Stimulated activated CD8-positive, alpha-beta memory T cell treated with anti-CD3 and anti-CD28 coated beads, Interleukin-15, amount 100 ng/mL, for 24 hours (primary cell): ENCODE results near the gene PLD4.

Experiments
- DNase-seq: peaks from one replicate; pipeline ENCODE4 v3.0.0-alpha.2; 2020; ENCODE audit warnings: low read depth

Gene PLD4

DNA sequence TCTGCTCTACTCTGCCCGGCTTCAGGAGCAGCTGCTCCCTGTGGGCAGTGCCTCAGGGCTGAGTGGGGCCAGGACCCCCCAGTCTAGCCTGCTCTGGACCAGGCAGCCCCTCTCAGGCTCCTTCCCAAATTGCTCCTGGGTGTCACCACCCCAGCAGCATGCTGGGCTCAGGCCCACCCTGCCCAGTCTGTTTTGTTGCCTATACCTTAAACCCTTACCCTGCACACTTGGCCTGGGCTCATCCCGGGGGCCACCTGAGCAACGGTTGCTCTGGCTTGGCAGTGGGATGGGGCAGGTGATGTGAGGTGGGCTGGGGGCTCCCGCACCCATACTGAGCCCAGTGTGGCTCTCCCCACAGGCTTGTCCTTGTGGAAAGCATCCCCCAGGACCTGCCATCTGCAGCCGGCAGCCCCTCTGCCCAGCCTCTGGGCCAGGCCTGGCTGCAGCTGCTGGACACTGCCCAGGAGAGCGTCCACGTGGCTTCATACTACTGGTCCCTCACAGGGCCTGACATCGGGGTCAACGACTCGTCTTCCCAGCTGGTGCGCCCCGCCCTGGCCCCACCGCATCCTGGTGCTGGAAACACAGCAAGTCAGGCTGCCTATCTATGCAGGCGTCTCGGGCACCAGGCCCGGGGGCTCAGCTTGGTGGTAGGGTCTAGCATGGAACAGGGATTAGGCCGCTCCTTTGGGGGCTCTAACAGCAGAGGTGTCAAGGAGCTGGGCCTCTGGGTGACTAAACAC lies 3.9 kb downstream of the PLD4 start:
- no peak for DNase-seq

DNA sequence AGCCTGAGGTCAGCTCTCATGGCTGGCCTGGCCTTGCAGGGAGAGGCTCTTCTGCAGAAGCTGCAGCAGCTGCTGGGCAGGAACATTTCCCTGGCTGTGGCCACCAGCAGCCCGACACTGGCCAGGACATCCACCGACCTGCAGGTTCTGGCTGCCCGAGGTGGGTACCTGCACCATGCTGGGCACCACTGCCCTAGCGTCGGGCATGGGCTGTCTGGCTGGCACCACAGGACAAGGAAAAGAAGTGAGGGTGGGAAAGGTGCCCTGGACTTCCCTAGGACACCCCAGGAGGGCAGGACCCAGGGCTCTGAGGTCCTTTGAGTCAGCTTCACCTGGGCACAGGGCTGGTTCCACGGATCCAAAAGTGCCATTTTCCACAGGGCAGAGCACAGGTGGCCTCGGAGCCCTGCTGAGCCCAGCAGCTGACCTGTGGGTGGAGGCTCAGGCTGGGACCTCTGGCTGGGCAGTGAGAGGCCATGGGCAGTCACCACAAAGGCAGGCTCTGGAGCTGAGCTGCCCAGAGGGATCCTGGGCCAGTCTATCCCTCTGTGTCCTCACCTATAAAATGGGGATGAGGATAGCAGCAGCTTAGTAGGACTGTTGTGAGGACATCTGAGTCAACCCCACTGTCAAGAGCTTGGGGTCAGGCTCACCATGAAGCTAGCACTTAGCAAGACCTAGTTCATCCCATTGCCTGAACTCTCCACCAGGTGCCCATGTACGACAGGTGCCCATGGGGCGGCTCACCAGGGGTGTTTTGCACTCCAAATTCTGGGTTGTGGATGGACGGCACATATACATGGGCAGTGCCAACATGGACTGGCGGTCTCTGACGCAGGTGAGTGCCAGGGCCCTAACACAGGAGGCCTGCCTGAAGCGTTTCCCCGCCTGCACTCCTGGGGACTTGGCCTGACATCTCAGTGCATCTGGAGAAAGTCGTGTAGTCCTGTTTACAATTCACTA lies 4.9 kb downstream of the PLD4 start:
- no peak for DNase-seq

DNA sequence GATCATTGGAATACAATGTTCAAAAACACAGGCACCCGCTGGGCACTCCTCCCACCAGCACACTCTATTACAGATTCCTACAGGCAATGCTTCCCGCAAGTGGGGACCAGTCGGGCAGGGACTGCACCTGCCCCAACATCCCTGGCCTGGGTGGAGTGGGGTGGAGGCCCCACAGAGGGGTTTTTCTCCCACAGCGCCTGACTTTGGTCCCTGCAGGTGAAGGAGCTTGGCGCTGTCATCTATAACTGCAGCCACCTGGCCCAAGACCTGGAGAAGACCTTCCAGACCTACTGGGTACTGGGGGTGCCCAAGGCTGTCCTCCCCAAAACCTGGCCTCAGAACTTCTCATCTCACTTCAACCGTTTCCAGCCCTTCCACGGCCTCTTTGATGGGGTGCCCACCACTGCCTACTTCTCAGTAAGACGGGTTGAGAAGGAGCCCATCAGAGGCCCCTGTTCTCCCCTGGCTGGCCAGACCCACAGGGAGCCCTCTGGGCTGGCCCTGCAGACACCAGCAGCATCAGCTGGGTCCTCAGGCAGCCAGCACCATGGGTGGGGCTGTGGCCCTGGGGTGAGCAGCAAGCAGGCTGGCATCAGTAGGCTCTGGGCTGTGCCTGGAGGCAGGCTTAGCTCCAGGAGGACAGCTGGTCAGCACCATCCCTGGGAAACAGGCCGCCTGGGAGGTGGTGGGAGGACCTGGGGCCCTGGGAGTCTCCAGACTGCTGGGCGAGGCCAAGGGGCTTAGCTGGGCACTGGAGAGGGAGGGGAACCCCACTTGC lies 6.0 kb downstream of the PLD4 start:
- DNase-seq, result no peak

DNA sequence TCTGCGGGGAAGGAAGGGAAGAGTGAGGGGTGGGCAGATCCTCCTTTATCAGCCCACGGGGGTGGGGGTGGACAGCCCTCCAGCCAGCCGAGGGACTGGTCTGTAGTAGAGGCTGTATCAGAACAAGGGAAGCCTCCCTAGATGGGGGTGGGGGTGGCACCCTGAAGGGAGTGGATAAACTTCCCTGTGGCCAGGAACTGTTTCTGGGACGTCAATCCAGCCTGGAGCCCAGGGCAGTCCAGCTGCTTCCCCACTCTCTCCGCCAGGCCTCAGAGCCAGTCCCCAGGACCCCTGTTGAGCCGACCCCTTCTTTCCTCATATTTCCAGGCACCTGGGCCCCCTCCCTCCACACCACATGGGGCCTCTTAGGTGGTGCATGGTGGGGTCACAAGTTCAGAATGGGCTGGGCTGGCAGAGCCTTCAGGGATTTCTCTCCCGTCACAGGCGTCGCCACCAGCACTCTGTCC lies 6.7 kb downstream of the PLD4 start:
- DNase-seq, result no peak

DNA sequence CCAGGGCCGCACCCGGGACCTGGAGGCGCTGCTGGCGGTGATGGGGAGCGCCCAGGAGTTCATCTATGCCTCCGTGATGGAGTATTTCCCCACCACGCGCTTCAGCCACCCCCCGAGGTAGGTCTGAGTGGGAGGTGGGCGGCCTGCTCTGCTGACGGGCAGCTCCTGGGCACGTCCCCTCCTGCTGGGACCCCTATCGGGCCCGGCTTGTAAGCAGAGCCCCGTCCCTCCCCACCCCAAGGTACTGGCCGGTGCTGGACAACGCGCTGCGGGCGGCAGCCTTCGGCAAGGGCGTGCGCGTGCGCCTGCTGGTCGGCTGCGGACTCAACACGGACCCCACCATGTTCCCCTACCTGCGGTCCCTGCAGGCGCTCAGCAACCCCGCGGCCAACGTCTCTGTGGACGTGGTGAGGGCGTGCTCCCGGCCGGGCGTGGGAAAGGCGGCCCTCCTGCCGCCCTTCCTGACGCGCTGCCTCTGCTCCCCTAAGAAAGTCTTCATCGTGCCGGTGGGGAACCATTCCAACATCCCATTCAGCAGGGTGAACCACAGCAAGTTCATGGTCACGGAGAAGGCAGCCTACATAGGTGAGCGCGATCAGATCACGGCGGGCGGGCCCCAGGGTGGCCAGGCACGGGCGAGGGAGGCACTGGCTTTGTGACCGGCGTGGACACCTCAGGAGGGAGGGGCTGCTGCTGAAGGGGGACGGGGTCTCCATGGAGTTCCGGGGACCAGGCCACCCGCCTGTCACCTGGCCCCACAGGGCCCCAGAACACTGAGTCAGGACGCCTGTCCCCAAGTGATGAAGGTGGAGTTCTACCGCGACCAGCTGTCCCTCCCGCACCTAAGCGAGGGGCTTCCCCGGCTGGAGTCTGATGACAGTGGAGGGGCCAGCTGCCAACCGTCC lies 7.3 kb downstream of the PLD4 start:
- DNase-seq, result no peak

DNA sequence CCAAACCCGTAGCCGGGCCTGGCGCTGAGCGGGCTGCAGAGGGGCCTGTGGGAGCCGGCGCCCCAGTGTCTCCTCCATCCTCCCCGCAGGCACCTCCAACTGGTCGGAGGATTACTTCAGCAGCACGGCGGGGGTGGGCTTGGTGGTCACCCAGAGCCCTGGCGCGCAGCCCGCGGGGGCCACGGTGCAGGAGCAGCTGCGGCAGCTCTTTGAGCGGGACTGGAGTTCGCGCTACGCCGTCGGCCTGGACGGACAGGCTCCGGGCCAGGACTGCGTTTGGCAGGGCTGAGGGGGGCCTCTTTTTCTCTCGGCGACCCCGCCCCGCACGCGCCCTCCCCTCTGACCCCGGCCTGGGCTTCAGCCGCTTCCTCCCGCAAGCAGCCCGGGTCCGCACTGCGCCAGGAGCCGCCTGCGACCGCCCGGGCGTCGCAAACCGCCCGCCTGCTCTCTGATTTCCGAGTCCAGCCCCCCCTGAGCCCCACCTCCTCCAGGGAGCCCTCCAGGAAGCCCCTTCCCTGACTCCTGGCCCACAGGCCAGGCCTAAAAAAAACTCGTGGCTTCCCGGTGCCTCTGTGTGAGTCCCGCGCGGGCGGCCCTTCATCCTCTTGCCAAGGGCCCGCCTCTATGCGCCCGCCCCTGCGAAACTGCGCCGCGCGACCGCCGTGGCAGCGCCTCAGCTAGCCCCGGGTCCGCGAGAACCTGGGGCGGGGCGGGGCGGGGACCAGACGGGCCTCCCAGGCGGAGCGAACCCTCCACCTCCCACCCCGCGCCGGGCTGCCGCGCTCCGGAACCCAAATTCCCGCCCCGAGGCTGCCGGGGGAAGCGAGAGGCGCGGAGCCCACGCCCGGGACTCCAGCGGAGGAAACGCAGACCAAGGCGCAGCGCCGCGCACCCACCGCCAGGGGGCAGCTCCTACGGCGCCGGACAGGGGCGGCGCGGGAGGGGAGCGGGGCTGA lies 8.3 kb downstream of the PLD4 start:
- DNase-seq, result peak; percentile 85

DNA sequence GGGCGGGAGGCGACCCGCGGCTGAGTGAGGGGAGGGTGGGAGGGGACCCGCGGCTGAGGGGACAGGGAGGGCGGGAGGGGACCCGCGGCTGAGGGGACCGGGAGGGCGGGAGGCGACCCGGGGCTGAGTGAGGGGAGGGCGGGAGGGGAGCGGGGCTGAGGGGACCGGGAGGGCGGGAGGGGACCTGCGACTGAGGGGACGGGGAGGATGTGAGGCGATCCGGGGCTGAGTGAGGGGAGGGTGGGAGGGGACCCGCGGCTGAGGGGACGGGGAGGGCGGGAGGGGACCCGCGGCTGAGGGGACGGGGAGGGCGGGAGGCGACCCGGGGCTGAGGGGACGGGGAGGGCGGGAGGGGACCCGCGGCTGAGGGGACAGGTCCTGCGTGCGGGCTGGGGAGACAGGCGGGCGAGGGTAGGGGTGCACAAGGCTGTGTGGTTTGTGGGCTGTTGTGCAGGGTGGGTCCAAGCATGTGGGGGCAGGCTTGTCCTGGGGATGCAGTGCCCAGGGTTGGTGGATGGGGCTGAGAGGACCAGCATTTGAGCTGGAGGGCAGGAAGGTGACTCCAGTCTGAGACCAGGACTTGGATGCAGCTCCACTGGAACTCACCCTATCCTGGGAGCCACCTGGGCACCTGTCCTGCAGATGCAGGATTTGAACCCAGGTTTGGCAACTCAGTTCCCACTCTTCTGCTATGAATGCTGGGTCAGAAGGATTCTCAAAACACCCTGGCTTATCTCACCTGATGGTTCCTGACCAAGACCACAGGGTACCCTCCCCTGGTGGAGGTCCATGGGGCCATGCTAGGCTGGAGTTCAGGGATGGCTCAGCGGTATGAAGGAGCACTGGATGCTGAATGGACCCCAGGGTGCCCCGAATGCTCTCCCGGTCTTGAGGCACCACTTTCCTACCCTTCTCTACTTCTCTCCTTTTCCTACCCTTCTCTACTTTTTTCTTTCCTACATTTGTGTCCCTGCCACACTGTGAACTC lies 9.4 kb downstream of the PLD4 start:
- DNase-seq, result no peak

DNA sequence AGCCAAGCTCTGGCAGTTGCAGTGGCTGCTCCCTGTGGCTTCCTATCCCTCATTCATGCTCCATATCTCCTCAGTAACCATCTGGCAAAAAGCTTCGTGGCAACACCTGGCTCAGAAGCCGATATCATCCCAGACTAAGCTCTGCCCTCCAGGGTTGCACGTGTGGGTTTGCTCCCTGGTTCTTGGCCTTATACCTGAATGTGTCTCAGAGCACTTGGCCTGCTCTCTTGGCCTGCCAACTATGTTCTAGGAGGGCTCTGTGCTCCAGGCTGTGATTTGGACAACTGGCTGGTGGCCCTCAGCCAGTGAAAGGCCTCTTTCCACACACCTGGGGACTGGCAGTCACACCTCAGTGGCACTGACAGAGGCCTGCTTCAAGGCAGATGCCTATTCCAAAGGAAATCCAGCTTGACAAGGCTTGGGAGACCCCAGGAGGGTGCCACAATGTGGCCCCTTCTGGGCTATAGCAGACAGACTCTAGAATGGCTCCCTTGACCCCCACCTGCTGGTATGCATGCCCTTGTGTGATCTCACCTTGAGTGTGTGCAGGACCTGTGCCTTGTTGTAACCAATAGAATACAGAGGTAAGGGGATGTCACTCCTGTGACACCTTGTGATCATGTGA lies 10.5 kb downstream of the PLD4 start:
- DNase-seq, result no peak

DNA sequence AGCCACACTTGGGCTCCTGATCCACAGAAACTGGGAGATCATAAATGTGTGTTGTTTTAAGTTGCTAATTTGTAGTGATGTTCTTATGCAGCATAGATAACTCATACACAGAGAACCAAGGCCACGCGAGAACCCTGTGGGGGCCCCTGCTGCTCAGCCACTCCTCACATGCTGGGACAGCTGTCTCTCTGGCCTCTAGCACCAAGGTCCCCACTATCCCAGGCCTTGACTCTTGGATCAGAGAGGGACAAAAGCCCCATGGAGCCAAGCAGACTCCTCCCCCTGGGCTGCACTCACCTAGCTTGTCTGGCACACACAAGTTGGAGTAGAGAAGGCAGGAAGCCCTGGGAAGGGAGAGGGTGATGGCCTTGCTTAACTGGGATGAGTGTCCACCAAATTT lies 11.3 kb downstream of the PLD4 start:
- no peak for DNase-seq

DNA sequence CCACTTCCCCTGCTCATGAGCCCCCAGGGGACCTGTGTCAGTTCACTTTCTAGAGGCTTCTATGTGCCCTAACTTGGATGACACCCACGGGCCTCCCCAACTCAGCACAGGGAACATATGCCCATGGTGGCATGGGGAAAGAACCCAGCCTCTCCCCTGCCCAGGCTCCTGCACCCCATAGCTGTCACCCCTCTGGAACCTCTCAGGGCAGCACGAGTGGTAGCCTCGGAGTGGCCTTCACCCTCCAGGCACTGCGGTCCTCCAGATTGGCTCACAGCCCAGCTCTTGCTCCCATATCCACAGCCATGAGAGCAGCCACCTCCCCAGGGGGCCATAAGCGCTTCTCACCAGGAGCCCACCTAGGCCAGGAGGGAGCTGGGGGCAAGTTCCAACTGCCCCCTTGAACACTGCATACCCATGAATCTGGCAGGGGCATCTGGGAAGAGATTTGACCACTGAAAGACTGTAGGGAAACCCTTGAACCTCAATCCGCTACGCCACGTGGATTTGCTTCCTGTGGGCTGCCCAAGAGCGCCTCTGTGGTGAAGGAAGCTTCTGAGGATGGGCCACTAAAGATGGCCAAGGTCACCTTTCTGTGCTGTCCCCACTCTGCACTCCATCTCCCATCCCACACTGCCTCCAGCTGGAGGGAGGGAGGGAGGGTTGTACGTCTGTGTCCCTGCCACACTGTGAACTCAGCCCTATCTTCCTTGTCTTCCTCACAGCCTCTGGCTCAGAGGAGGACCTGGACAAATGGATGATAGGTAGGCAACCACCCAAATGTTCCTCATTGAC lies 11.9 kb downstream of the PLD4 start:
- DNase-seq, result no peak

DNA sequence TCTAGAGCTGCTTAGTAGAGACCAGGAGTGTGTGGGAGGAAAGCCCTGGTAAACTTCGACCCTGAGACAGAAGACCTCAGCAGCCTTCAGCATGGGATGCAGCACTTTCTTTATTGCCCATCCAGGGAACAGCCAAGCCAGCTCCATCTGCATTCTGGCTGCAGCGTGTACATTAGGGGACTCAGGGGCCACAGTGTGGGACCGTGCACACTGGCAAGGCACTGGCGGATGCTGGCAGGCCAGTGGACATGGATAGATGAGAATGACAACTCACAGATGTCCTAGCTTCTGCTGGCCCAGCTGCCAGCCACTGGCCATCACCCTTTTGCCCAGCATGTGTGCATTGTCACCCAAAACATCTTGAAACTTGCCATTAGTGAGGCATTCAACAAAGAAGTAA lies 12.5 kb downstream of the PLD4 start:
- no peak for DNase-seq

DNA sequence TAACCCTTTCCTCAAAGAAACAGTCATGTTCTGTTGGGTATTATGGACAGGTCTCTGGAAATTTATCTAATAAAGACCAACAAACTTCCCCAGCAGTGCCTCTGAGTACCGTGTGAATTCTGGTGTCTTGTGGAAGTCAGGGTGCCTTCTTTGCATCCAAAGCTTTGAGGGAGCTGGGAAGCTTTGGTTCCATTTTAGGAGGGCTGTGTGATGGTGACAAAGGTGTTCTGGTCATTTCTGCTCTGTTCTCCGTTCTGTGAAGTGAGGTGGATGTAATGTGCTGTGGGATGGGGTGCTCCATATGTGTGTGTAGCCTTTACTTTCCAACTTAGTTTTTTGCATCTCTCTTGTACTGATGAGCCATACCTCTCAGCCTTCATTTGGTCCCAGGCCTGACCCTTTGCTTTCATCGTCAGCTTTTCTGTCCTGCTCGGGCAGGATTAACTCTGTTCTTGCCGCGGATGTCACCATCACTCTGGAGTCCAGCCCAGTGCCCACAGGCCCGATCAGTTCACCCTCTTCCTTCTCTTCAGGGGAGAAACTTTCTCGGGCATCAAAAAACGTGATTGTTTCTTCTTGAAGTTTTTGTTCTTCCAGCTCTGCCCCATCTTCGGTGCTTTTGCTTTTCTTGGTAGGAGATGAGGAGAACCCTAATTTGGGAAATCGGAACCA lies 13.2 kb downstream of the PLD4 start:
- no peak for DNase-seq

DNA sequence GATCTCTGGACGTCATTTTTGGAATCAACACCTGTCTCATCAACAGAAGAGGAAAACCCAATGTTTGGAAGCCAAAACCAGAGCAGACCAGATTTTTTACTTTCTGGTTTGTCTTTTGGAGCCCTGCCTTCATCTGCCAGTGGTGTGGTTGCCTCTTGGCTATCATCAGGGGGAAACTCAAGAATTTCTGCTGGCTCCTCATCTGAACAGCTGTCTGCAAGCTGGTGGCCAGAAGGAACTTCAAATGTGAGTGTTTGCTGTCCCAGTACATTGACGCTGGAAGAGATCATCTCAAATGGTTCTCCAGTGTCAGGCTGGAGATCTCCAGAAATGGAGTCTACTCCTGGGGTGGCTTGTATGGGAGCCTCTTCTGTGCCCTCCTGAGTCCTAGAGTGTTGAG lies 13.8 kb downstream of the PLD4 start:
- no peak for DNase-seq

DNA sequence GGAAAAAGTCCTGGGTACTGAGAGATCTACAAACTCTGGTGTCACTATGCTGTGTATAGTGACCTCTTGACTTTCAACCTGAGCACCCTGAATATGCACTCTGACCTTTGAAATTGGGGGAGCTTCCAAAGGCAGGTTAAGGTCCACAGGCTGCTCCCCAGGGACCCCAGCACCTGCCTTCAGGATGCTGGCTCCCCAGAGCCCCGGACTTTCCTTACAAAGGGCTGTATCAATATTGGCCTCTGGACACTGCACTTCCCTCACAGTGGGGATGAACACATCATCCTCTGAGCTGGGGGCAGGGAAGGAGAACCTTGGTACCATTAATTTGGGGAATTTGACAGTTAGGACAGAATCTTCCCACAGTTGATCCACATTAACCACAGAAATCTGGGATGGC lies 14.3 kb downstream of the PLD4 start:
- no peak for DNase-seq

DNA sequence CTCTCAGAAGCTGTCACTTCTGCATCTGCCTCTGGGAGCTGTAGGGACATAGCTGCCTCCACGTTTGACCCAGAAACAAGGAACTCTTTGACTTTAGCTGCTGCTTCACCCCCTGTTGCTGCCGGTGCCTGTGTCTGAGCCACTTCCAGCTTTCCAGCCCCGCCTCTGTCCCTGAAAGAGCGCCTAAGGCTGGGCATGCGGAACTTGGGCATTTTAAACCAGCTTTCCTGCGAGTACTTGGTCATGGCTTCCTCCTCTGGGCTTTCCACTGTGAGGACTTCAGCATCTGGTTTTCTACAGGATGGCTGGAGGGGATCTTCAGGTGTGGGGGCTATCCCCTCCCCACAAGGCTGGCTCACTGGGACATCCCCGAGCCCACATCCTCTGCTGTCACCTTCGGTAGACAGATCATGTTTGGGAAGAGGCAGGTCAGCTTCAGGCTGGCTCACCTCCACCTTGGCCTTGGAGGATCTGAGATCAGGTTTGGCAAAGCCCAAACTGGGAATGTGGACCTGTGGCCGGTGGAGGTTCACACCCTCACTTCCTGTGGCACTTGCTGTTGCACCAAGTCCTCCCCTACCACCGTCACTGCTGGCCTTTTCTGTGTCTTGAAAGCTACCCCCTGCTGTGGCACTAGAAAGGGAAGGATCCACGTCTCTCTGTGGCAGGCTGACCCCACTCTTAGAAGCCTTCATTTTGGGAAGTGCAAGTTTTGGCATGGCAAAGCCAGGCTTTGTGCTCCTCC lies 15.2 kb downstream of the PLD4 start:
- no peak for DNase-seq

DNA sequence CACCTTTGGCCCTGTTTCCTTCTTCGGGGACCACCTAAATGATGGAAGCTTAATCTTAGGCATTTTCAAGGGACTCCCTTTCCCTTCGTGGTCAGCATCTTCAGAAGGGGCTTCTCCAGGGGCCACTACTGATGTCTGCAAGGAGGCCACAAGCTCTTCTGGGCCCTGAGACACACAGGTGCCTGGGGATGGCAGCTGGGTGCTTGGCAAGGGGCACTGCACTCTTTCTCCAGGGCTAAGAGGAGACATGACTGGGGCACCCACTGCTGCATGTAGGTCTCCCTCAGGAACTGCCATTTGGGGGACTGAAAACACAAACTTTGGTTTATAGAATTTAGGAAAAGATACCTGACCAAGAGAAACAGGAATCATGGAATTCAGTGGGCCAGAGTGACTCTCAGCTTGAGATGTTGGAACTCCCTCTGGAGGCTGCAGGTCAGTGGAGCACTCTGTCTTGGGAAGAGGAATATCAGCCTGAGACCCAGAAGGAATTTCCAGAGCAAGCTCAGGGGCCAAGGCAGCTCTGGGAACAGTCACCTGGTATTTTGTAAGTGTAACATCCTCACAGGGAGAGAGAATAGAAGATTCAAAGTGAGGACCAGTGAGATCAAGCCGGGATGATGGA lies 16.0 kb downstream of the PLD4 start:
- DNase-seq, result no peak
